DLD1 (cell line): ENCODE results near the gene IGHMBP2.
"Not testable (repeated sequence)": the region's sequence is repeated elsewhere in the genome, so short reads cannot be mapped to it uniquely, and the experiment has no call there.

Experiments
- in situ Hi-C: cut with HindIII; loops from 2 replicates; pipeline ENCODE4 v1.10.0; 2017; ENCODE audit warnings: low sequenced_read_pairs

IGHMBP2 gene

GRCh38 chr11:68903288-68904247 lies at the start of gene IGHMBP2, which contains the start of gene MRPL21:
Gene IGHMBP2 (plus strand): TSS chr11:68903891. CDS start chr11:68903953, 62 bp downstream.
Gene MRPL21 (minus strand): TSS chr11:68903832. CDS start chr11:68903810, 22 bp downstream.
- in situ Hi-C loops, result no loop called here

GRCh38 chr11:68854273-68854958 lies 49.3 kb upstream of the IGHMBP2 start:
- in situ Hi-C loops, result no loop called here

GRCh38 chr11:68855205-68855981 lies 48.3 kb upstream of the IGHMBP2 start:
- in situ Hi-C loops, result no loop called here

- in situ Hi-C loops, result not testable (repeated sequence)
Measured at GRCh38 chr11:68856425-68857030, 47.2 kb upstream of the IGHMBP2 start.

- in situ Hi-C loops, result no loop called here
Measured at GRCh38 chr11:68857037-68857586, 46.6 kb upstream of the IGHMBP2 start.

GRCh38 chr11:68859123-68859522 lies 44.6 kb upstream of the IGHMBP2 start:
- in situ Hi-C loops, result no loop called here

- in situ Hi-C loops, result no loop called here
Measured at GRCh38 chr11:68862421-68862820, 41.3 kb upstream of the IGHMBP2 start.

- in situ Hi-C loops, result no loop called here
Measured at GRCh38 chr11:68863553-68864265, 40.0 kb upstream of the IGHMBP2 start.

- in situ Hi-C loops, result no loop called here
Measured at GRCh38 chr11:68865241-68865640, 38.5 kb upstream of the IGHMBP2 start.

GRCh38 chr11:68867066-68867465 lies 36.6 kb upstream of the IGHMBP2 start:
- in situ Hi-C loops, result no loop called here

- in situ Hi-C loops, result no loop called here
Measured at GRCh38 chr11:68868221-68868835, 35.4 kb upstream of the IGHMBP2 start.

- in situ Hi-C loops, result no loop called here
Measured at GRCh38 chr11:68870470-68870869, 33.2 kb upstream of the IGHMBP2 start.

GRCh38 chr11:68872216-68873003 lies 31.3 kb upstream of the IGHMBP2 start:
- in situ Hi-C loops, result no loop called here

- in situ Hi-C loops, result no loop called here
Measured at GRCh38 chr11:68878022-68878421, 25.7 kb upstream of the IGHMBP2 start.

GRCh38 chr11:68880851-68881250 lies 22.8 kb upstream of the IGHMBP2 start:
- in situ Hi-C loops, result no loop called here

GRCh38 chr11:68881320-68881719 lies 22.4 kb upstream of the IGHMBP2 start:
- in situ Hi-C loops, result no loop called here

- in situ Hi-C loops, result no loop called here
Measured at GRCh38 chr11:68882391-68882790, 21.3 kb upstream of the IGHMBP2 start.

- in situ Hi-C loops, result not testable (repeated sequence)
Measured at GRCh38 chr11:68884827-68885226, 18.9 kb upstream of the IGHMBP2 start.
